ENCODE data around the gene ZFYVE9.
"Not testable (repeated sequence)": the region's sequence is repeated elsewhere in the genome, so short reads cannot be mapped to it uniquely, and the experiment has no call there.

ZFYVE9 gene

GRCh38 chr1:52150445-52150844 lies 8.6 kb downstream of the ZFYVE9 start:
- DNase-seq = not testable (repeated sequence)

- DNase-seq = no peak
Observed at GRCh38 chr1:52150946-52151345, 9.1 kb downstream of the ZFYVE9 start.

- DNase-seq = no peak
Observed at GRCh38 chr1:52152572-52152971, 10.7 kb downstream of the ZFYVE9 start.

GRCh38 chr1:52153010-52153409 lies 11.1 kb downstream of the ZFYVE9 start:
- no peak for DNase-seq

GRCh38 chr1:52153898-52154297 lies 12.0 kb downstream of the ZFYVE9 start:
- DNase-seq = no peak

GRCh38 chr1:52156460-52156859 lies 14.6 kb downstream of the ZFYVE9 start:
- DNase-seq = no peak

GRCh38 chr1:52157582-52157981 lies 15.7 kb downstream of the ZFYVE9 start:
- DNase-seq = no peak

GRCh38 chr1:52158218-52158617 lies 16.3 kb downstream of the ZFYVE9 start:
- DNase-seq = no peak

- DNase-seq = no peak
Observed at GRCh38 chr1:52159033-52159789, 17.3 kb downstream of the ZFYVE9 start.

GRCh38 chr1:52162947-52163346 lies 21.1 kb downstream of the ZFYVE9 start:
- no peak for DNase-seq

- DNase-seq = no peak
Observed at GRCh38 chr1:52164604-52165003, 22.7 kb downstream of the ZFYVE9 start.

GRCh38 chr1:52166996-52167753 lies 25.3 kb downstream of the ZFYVE9 start:
- DNase-seq = no peak

- DNase-seq = no peak
Observed at GRCh38 chr1:52168373-52169080, 26.6 kb downstream of the ZFYVE9 start.

GRCh38 chr1:52171149-52171548 lies 29.3 kb downstream of the ZFYVE9 start:
- DNase-seq = not testable (repeated sequence)

- DNase-seq = no peak
Observed at GRCh38 chr1:52179073-52179472, 37.2 kb downstream of the ZFYVE9 start.

GRCh38 chr1:52180176-52180575 lies 38.3 kb downstream of the ZFYVE9 start:
- DNase-seq = no peak

- DNase-seq = not testable (repeated sequence)
Observed at GRCh38 chr1:52181759-52182158, 39.9 kb downstream of the ZFYVE9 start.

GRCh38 chr1:52182328-52182727 lies 40.4 kb downstream of the ZFYVE9 start:
- DNase-seq = not testable (repeated sequence)

GRCh38 chr1:52182874-52183400 lies 41.0 kb downstream of the ZFYVE9 start:
- no peak for DNase-seq

GRCh38 chr1:52186449-52186848 lies 44.6 kb downstream of the ZFYVE9 start:
- no peak for DNase-seq

- no peak for DNase-seq
Observed at GRCh38 chr1:52189898-52190480, 48.1 kb downstream of the ZFYVE9 start.

- no peak for DNase-seq
Observed at GRCh38 chr1:52190500-52191252, 48.8 kb downstream of the ZFYVE9 start.

Data from CD4-positive, alpha-beta T cell treated with Interleukin-21 for 1 hour (primary cell).